T-helper 2 cell (primary cell): Measurements from ENCODE around the gene FAM227B.
"Not testable (repeated sequence)": the region's sequence is repeated elsewhere in the genome, so short reads cannot be mapped to it uniquely, and the experiment has no call there.

Experiments
- DNase-seq, 5 experiments: peaks; one replicate each; pipeline versions ENCODE4 v3.0.0 to v3.0.0-alpha.2; 2012 to 2022

The FAM227B gene

GRCh38 chr15:49492830-49493229, 127.8 kb downstream of the FAM227B start:
- DNase-seq: no peak

- DNase-seq: no peak
Observed at GRCh38 chr15:49492151-49492550, 128.5 kb downstream of the FAM227B start.

GRCh38 chr15:49490966-49491365, 129.7 kb downstream of the FAM227B start:
- DNase-seq: no peak

GRCh38 chr15:49485401-49485800, 135.2 kb downstream of the FAM227B start:
- not testable (repeated sequence) for DNase-seq

- DNase-seq: not testable (repeated sequence)
Observed at GRCh38 chr15:49478982-49479381, 141.6 kb downstream of the FAM227B start.

- DNase-seq: not testable (repeated sequence)
Observed at GRCh38 chr15:49478021-49478420, 142.6 kb downstream of the FAM227B start.

- DNase-seq: no peak
Observed at GRCh38 chr15:49473031-49473430, 147.6 kb downstream of the FAM227B start.

GRCh38 chr15:49472338-49472737, 148.3 kb downstream of the FAM227B start:
- DNase-seq: no peak

- DNase-seq: peak in 1 of 5 experiments; percentile 66
Observed at GRCh38 chr15:49471733-49472132, 148.9 kb downstream of the FAM227B start.

GRCh38 chr15:49471248-49471647, 149.4 kb downstream of the FAM227B start:
- DNase-seq: peak in 1 of 5 experiments; percentile 30

- no peak for DNase-seq
Observed at GRCh38 chr15:49468481-49468839, 152.2 kb downstream of the FAM227B start.

GRCh38 chr15:49467746-49468480, 152.7 kb downstream of the FAM227B start:
- no peak for DNase-seq

GRCh38 chr15:49466119-49466518, 154.5 kb downstream of the FAM227B start:
- no peak for DNase-seq

GRCh38 chr15:49464522-49464921, 156.1 kb downstream of the FAM227B start:
- no peak for DNase-seq

GRCh38 chr15:49462232-49462844, 158.3 kb downstream of the FAM227B start:
- no peak for DNase-seq

GRCh38 chr15:49460411-49460941, 160.1 kb downstream of the FAM227B start:
- no peak for DNase-seq

- no peak for DNase-seq
Observed at GRCh38 chr15:49458145-49458544, 162.5 kb downstream of the FAM227B start.

- DNase-seq: no peak
Observed at GRCh38 chr15:49456166-49456565, 164.5 kb downstream of the FAM227B start.

- DNase-seq: no peak
Observed at GRCh38 chr15:49452595-49452994, 168.0 kb downstream of the FAM227B start.

GRCh38 chr15:49441816-49442215, 178.8 kb downstream of the FAM227B start:
- no peak for DNase-seq

- DNase-seq: no peak
Observed at GRCh38 chr15:49441356-49441755, 179.3 kb downstream of the FAM227B start.

GRCh38 chr15:49439678-49440395, 180.8 kb downstream of the FAM227B start:
- no peak for DNase-seq

GRCh38 chr15:49438962-49439631, 181.5 kb downstream of the FAM227B start:
- no peak for DNase-seq
